IMR-90 (cell line): Measurements from ENCODE around the gene RMI1. TPM values are rescaled to one million over a fixed set of nuclear protein-coding genes. Genes with fewer than 3 reads are reported as not detected.

Experiments
- ATAC-seq: fragments of 200-7000 bp; cut with Tn5 transposase; 2 replicates; pipeline ENCODE4 v1.9.1; 2020; ENCODE audit warnings: low read depth, mild to moderate bottlenecking, moderate library complexity
- BruUV-seq: library from RNA; stranded (reverse); fragments of 400-500 nt; replicated peaks from 2 replicates; lab custom pipeline; 2021; lab: Mats Ljungman, UMichigan
- CTCF ChIA-PET: fragments of 300-600 bp; formaldehyde crosslinking; extraction: SDS; loops from one replicate; lab custom pipeline; 2021; ENCODE audit warnings: antibody characterized with exemption; lab: Yijun Ruan, JAX
- POLR2A ChIA-PET: fragments of 300-600 bp; sonication (Branson Sonifier 250); formaldehyde crosslinking; loops from one replicate; lab custom pipeline; 2022; ENCODE audit warnings: antibody characterized with exemption; ENCODE audit not compliant: unreplicated experiment; lab: Charles Lee
- DNase-seq: peaks from one replicate; pipeline ENCODE4 v3.0.0; 2013
- H2AFZ ChIP-seq: replicated peaks from 2 replicates; pipeline ENCODE3; 2013; ENCODE audit warnings: low read length, mild to moderate bottlenecking; ENCODE audit not compliant: poor library complexity
- H2AK5ac ChIP-seq: 2 replicates; pipeline ENCODE4 v1.6.1; 2013; ENCODE audit warnings: low read depth, low read length, inconsistent platforms
- H2AK9ac ChIP-seq: replicated peaks from 2 replicates; pipeline ENCODE3; 2013; ENCODE audit warnings: mild to moderate bottlenecking, low read depth, low read length, moderate library complexity; ENCODE audit not compliant: poor library complexity
- H2BK120ac ChIP-seq: 2 replicates; pipeline ENCODE4 v1.6.1; 2013; ENCODE audit warnings: low read depth, low read length, inconsistent platforms
- H2BK15ac ChIP-seq: 3 replicates; pipeline ENCODE4 v1.6.1; 2013; ENCODE audit warnings: low read depth, low read length, inconsistent platforms
- H2BK20ac ChIP-seq: 2 replicates; pipeline ENCODE4 v1.6.1; 2013; ENCODE audit warnings: low read depth, mild to moderate bottlenecking, inconsistent platforms, low read length, moderate library complexity
- H2BK5ac ChIP-seq: 2 replicates; pipeline ENCODE4 v1.6.1; 2013; ENCODE audit warnings: mild to moderate bottlenecking, low read depth, low read length, inconsistent platforms; ENCODE audit not compliant: poor library complexity, severe bottlenecking
- H3K14ac ChIP-seq: replicated peaks from 2 replicates; pipeline ENCODE4 v1.6.1; 2013; ENCODE audit warnings: low read depth, low read length, inconsistent platforms
- H3K18ac ChIP-seq: 2 replicates; pipeline ENCODE4 v1.6.1; 2013; ENCODE audit warnings: low read depth, low read length, control low read depth
- H3K23ac ChIP-seq: 2 replicates; pipeline ENCODE4 v1.6.1; 2013; ENCODE audit warnings: low read depth, low read length, inconsistent platforms
- H3K27ac ChIP-seq: 2 replicates; pipeline ENCODE4 v1.5.1; 2013; ENCODE audit warnings: mild to moderate bottlenecking, control low read depth, low read length; ENCODE audit not compliant: insufficient read depth
- H3K27me3 ChIP-seq: 2 replicates; pipeline ENCODE4 v1.6.1; 2013; ENCODE audit warnings: low read length; ENCODE audit not compliant: control insufficient read depth, insufficient read depth
- H3K36me3 ChIP-seq: 2 replicates; pipeline ENCODE4 v1.6.1; 2013; ENCODE audit warnings: low read length, mixed read lengths; ENCODE audit not compliant: control insufficient read depth, insufficient read depth
- H3K4ac ChIP-seq: 2 replicates; pipeline ENCODE4 v1.6.1; 2013; ENCODE audit warnings: low read depth, low read length, inconsistent platforms
- H3K4me1 ChIP-seq: 2 replicates; pipeline ENCODE4 v1.6.1; 2013; ENCODE audit warnings: low read length, mixed read lengths; ENCODE audit not compliant: control insufficient read depth, insufficient read depth
- H3K4me2 ChIP-seq: 2 replicates; pipeline ENCODE4 v1.6.1; 2013; ENCODE audit warnings: low read depth, mild to moderate bottlenecking, control low read depth, low read length, moderate library complexity
- H3K4me3 ChIP-seq: 2 replicates; pipeline ENCODE4 v1.5.1; 2013; ENCODE audit warnings: low read depth, mild to moderate bottlenecking, control low read depth, low read length, moderate library complexity; ENCODE audit not compliant: insufficient read depth
- H3K56ac ChIP-seq: 2 replicates; pipeline ENCODE4 v1.6.1; 2013; ENCODE audit warnings: low read length, inconsistent platforms; ENCODE audit not compliant: insufficient read depth; ENCODE audit errors: extremely low read depth
- H3K79me1 ChIP-seq, 2 experiments: 2 replicates each; pipeline ENCODE4 v1.6.1; 2013; ENCODE audit warnings: low read length in 2 of 2, inconsistent platforms in 1 of 2, low read depth in 1 of 2
- H3K9ac ChIP-seq: 2 replicates; pipeline ENCODE4 v1.6.1; 2013; ENCODE audit warnings: low read depth, low read length, control low read depth
- H3K9me1 ChIP-seq: 2 replicates; pipeline ENCODE4 v1.6.1; 2013; ENCODE audit warnings: low read length, inconsistent platforms; ENCODE audit not compliant: insufficient read depth
- H3K9me3 ChIP-seq: 2 replicates; pipeline ENCODE4 v1.6.1; 2013; ENCODE audit warnings: low read length; ENCODE audit not compliant: control insufficient read depth, insufficient read depth
- H4K20me1 ChIP-seq: 2 replicates; pipeline ENCODE4 v1.6.1; 2013; ENCODE audit warnings: low read length, inconsistent platforms; ENCODE audit not compliant: insufficient read depth
- H4K5ac ChIP-seq: 2 replicates; pipeline ENCODE4 v1.6.1; 2013; ENCODE audit warnings: mild to moderate bottlenecking, low read depth, low read length, control low read depth
- H4K8ac ChIP-seq, 2 experiments: 2 replicates each; pipeline ENCODE4 v1.6.1; 2013; ENCODE audit warnings: low read depth in 2 of 2, low read length in 2 of 2, control low read depth in 1 of 2, inconsistent platforms in 1 of 2
- H4K91ac ChIP-seq: 2 replicates; pipeline ENCODE4 v1.6.1; 2013; ENCODE audit warnings: low read depth, low read length, inconsistent platforms; ENCODE audit not compliant: insufficient read depth
- BHLHE40 ChIP-seq: fragments of 150-350 bp; IDR thresholded peaks from 2 replicates; pipeline ENCODE4 v1.6.1; 2016; ENCODE audit warnings: mild to moderate bottlenecking, low read depth, low read length
- CEBPB ChIP-seq: IDR thresholded peaks from 2 replicates; pipeline ENCODE4 v1.6.1; 2012; ENCODE audit warnings: low read depth, low read length, improper control_type of control experiment
- CHD1 ChIP-seq: IDR thresholded peaks from 2 replicates; pipeline ENCODE4 v1.6.1; 2012; ENCODE audit warnings: low read depth, low read length, improper control_type of control experiment
- ELK1 ChIP-seq: fragments of 150-350 bp; IDR thresholded peaks from 2 replicates; pipeline ENCODE4 v1.6.1; 2016; ENCODE audit warnings: low read depth, mild to moderate bottlenecking, low read length, moderate library complexity, borderline replicate concordance
- FOS ChIP-seq: fragments of 150-350 bp; IDR thresholded peaks from 2 replicates; pipeline ENCODE4 v1.6.1; 2016; ENCODE audit warnings: low read depth, low read length
- MAFK ChIP-seq: IDR thresholded peaks from 2 replicates; pipeline ENCODE4 v1.6.1; 2012; ENCODE audit warnings: low read depth, low read length, improper control_type of control experiment
- MAZ ChIP-seq: IDR thresholded peaks from 2 replicates; pipeline ENCODE4 v1.6.1; 2012; ENCODE audit warnings: low read depth, mild to moderate bottlenecking, low read length, improper control_type of control experiment, moderate library complexity, borderline replicate concordance
- MXI1 ChIP-seq: IDR thresholded peaks from 2 replicates; pipeline ENCODE4 v1.6.1; 2012; ENCODE audit warnings: low read depth, mild to moderate bottlenecking, low read length, moderate library complexity, borderline replicate concordance
- NFE2L2 ChIP-seq: fragments of 150-350 bp; IDR thresholded peaks from 2 replicates; pipeline ENCODE4 v1.6.1; 2016; ENCODE audit warnings: low read depth, mild to moderate bottlenecking, low read length
- RAD21 ChIP-seq: IDR thresholded peaks from 2 replicates; pipeline ENCODE4 v1.6.1; 2012; ENCODE audit warnings: low read length, improper control_type of control experiment
- RCOR1 ChIP-seq: IDR thresholded peaks from 2 replicates; pipeline ENCODE4 v1.6.1; 2012; ENCODE audit warnings: mild to moderate bottlenecking, low read length, improper control_type of control experiment; ENCODE audit not compliant: insufficient replicate concordance
- RFX5 ChIP-seq: IDR thresholded peaks from 2 replicates; pipeline ENCODE4 v1.8.0; 2012; ENCODE audit warnings: low read depth, mild to moderate bottlenecking, low read length, moderate library complexity
- USF2 ChIP-seq: fragments of 150-350 bp; IDR thresholded peaks from 2 replicates; pipeline ENCODE4 v1.6.1; 2017; ENCODE audit warnings: mild to moderate bottlenecking, antibody characterized with exemption, low read length, low read depth
- WGBS, 2 experiments: methylation state at CpG; one replicate each; pipeline versions ENCODE4 v1.1.5 to v1.1.7; 2013; ENCODE audit warnings: missing lambda C conversion rate in 2 of 2; ENCODE audit not compliant: insufficient read length in 1 of 2; ENCODE audit errors: extremely low coverage in 2 of 2; 5-methylcytosine and 5-hydroxymethylcytosine counted together
- dilution Hi-C: fragments of 300-500 bp; cut with HindIII; formaldehyde crosslinking; loops from one replicate; pipeline ENCODE4 v1.14.3; 2018; ENCODE audit warnings: low sequenced_read_pairs; ENCODE audit not compliant: unreplicated experiment
- in situ Hi-C: fragments of 300-500 bp; cut with MboI; formaldehyde crosslinking; loops from 3 replicates; pipeline ENCODE4 v1.14.3; 2019; ENCODE audit warnings: low sequenced_read_pairs, inconsistent platforms, mixed read lengths
- intact Hi-C: fragments of 100-400 bp; cut with micrococcal nuclease; formaldehyde crosslinking; loops from 2 replicates; pipeline ENCODE4 v1.10.0; 2022
- polyA plus RNA-seq, 3 experiments: library from polyadenylated mRNA; depleted of rRNA; stranded (reverse); fragments of >200 nt; gene quantifications; 2 replicates each; pipeline ENCODE4 v1.2.3, GENCODE V29; 2012; ENCODE audit warnings: low replicate concordance in 1 of 3
- total RNA-seq: library from RNA; depleted of rRNA; stranded (reverse); fragments of >200 nt; gene quantifications from 2 replicates; pipeline ENCODE4 v1.2.3, GENCODE V29; 2012

The RMI1 gene
- total and polyA plus RNA-seq, 2 of the 4 experiments (the other 2 are of a cell fraction), result 4.4 to 6.8 TPM

- Histone ChIP-seq H3K4me2 (no peak overlapping the region), H3K9me1 (no peaks in the 10 kb centered on the region), H4K20me1 (no peaks in the 10 kb centered on the region), H3K27me3 (no peaks in the 10 kb centered on the region), H3K18ac (no peak overlapping the region), H4K5ac (no peak overlapping the region), H3K4me3 (no peak overlapping the region), H2AK9ac (no peak overlapping the region), H3K9ac (no peak overlapping the region), H3K56ac (no peak overlapping the region), H3K27ac (no peak overlapping the region), H3K79me1 (0 out of 4 replicates have a peak, but pooled peaks cover 0 to 2% of the 10 kb centered on the region in 2 experiments), H3K4me1 (no peaks in the 10 kb centered on the region), H2BK20ac (no peak overlapping the region), H4K8ac (no peak overlapping the region), H3K23ac (no peak overlapping the region), H2BK15ac (no peak overlapping the region), H3K4ac (no peak overlapping the region), H3K36me3 (no peaks in the 10 kb centered on the region), H2AK5ac (no peak overlapping the region), H2BK5ac (no peak overlapping the region), H4K91ac (no peak overlapping the region), H2BK120ac (no peak overlapping the region), H3K14ac (no peak overlapping the region), H2AFZ (no peak overlapping the region), H3K9me3 (no peaks in the 10 kb centered on the region)
- ChIA-PET CTCF (no interaction called here), POLR2A (no interaction called here)
- WGBS, 2 experiments, result 80% methylated on average over 1 of the region's 2 CpGs; no CpG with 5 or more reads in 1 of the 2 experiments
- ATAC-seq, result no peak
- in situ Hi-C loops (no loop called here), dilution Hi-C loops (no loop called here), intact Hi-C loops (no loop called here)
- TF ChIP-seq CEBPB (no peak), USF2 (no peak), MAZ (no peak), CHD1 (no peak), MXI1 (no peak), ELK1 (no peak), BHLHE40 (no peak), RAD21 (no peak), RCOR1 (no peak), MAFK (no peak), RFX5 (no peak), NFE2L2 (no peak), FOS (no peak)
- DNase-seq, result no peak
- BruUV-seq, result no TSS peak
Measured at GRCh38 chr9:84007662-84008061, 27.1 kb downstream of the RMI1 start.
